Liver (tissue), 9 donors: ENCODE data around the gene SYT15. TPM values are rescaled to one million over a fixed set of nuclear protein-coding genes. Genes with fewer than 3 reads are reported as not detected.

ENCODE experiments used
- DNase-seq: peaks from one replicate; pipeline ENCODE4 v3.0.0-alpha.2; 2017; ENCODE audit warnings: low spot score
- H3K27ac ChIP-seq, 2 donors: one replicate each; pipeline ENCODE4 v1.7.0; 2013; ENCODE audit warnings: inconsistent platforms in 2 of 2, low read length in 2 of 2, control low read depth in 1 of 2, low read depth in 1 of 2, mild to moderate bottlenecking in 1 of 2
- H3K27me3 ChIP-seq, 4 donors: one replicate each; pipeline versions ENCODE4 v1.6.1 to v1.7.0; 2013; ENCODE audit warnings: low read length in 3 of 4, inconsistent platforms in 1 of 4, mild to moderate bottlenecking in 1 of 4, moderate library complexity in 1 of 4; ENCODE audit not compliant: control insufficient read depth in 4 of 4, insufficient read depth in 4 of 4
- H3K36me3 ChIP-seq, 4 donors: one replicate each; pipeline versions ENCODE4 v1.6.1 to v1.7.0; 2013; ENCODE audit warnings: low read length in 3 of 4, mild to moderate bottlenecking in 3 of 4, low read depth in 1 of 4, moderate library complexity in 1 of 4; ENCODE audit not compliant: control insufficient read depth in 4 of 4, insufficient read depth in 3 of 4
- H3K4me1 ChIP-seq, 4 donors: one replicate each; pipeline versions ENCODE4 v1.6.1 to v1.7.0; 2013; ENCODE audit warnings: low read length in 3 of 4, mild to moderate bottlenecking in 3 of 4, moderate library complexity in 1 of 4; ENCODE audit not compliant: control insufficient read depth in 4 of 4, insufficient read depth in 4 of 4
- H3K4me3 ChIP-seq, 3 donors: one replicate each; pipeline versions ENCODE4 v1.6.1 to v1.7.0; 2013; ENCODE audit warnings: low read length in 3 of 3, control low read depth in 1 of 3, low read depth in 1 of 3, mild to moderate bottlenecking in 1 of 3
- H3K9ac ChIP-seq, 2 donors: one replicate each; pipeline ENCODE4 v1.7.0; 2013; ENCODE audit warnings: low read length in 2 of 2, mild to moderate bottlenecking in 2 of 2, moderate library complexity in 2 of 2, control low read depth in 1 of 2, low read depth in 1 of 2
- H3K9me3 ChIP-seq, 4 donors: one replicate each; pipeline versions ENCODE4 v1.6.1 to v1.7.0; 2013; ENCODE audit warnings: low read length in 3 of 4; ENCODE audit not compliant: control insufficient read depth in 4 of 4
- ATF3 ChIP-seq: IDR thresholded peaks from 2 replicates; pipeline ENCODE4 v1.6.1; 2016; ENCODE audit warnings: antibody characterized with exemption
- CTCF ChIP-seq: fragments of 150-350 bp; IDR thresholded peaks from 2 replicates; pipeline ENCODE4 v1.5.1; 2017; ENCODE audit warnings: improper control_type of control experiment, low read depth, low read length; ENCODE audit not compliant: missing input control
- EGR1 ChIP-seq, 2 donors: IDR thresholded peaks; 2 replicates each; pipeline ENCODE4 v1.6.1; 2016 to 2018; ENCODE audit warnings: antibody characterized with exemption in 2 of 2, low read depth in 2 of 2
- FOXA1 ChIP-seq: IDR thresholded peaks from 2 replicates; pipeline ENCODE4 v1.6.1; 2016; ENCODE audit warnings: antibody characterized with exemption
- FOXA2 ChIP-seq: IDR thresholded peaks from 2 replicates; pipeline ENCODE4 v1.6.1; 2016; ENCODE audit warnings: antibody characterized with exemption
- HNF4A ChIP-seq, 2 donors: conservative IDR thresholded peaks; 2 replicates each; pipeline ENCODE4 v1.6.1; 2016; ENCODE audit warnings: antibody characterized with exemption in 2 of 2, mild to moderate bottlenecking in 2 of 2
- HNF4G ChIP-seq: IDR thresholded peaks from 2 replicates; pipeline ENCODE4 v1.6.1; 2016; ENCODE audit warnings: antibody characterized with exemption
- JUND ChIP-seq, 2 donors: IDR thresholded peaks; 2 replicates each; pipeline ENCODE4 v1.6.1; 2016; ENCODE audit warnings: antibody characterized with exemption in 2 of 2
- MAX ChIP-seq: IDR thresholded peaks from 2 replicates; pipeline ENCODE4 v1.6.1; 2016; ENCODE audit warnings: antibody characterized with exemption
- NR2F2 ChIP-seq: IDR thresholded peaks from 2 replicates; pipeline ENCODE4 v1.6.1; 2016; ENCODE audit warnings: antibody characterized with exemption
- RAD21 ChIP-seq, 2 donors: IDR thresholded peaks; 2 replicates each; pipeline ENCODE4 v1.6.1; 2016; ENCODE audit warnings: antibody characterized with exemption in 2 of 2, mild to moderate bottlenecking in 2 of 2
- REST ChIP-seq: IDR thresholded peaks from 2 replicates; pipeline ENCODE4 v1.6.1; 2016; ENCODE audit warnings: antibody characterized with exemption, mild to moderate bottlenecking
- RXRA ChIP-seq, 2 donors: IDR thresholded peaks; 2 replicates each; pipeline ENCODE4 v1.6.1; 2017 to 2018; ENCODE audit warnings: antibody characterized with exemption in 2 of 2, mild to moderate bottlenecking in 1 of 2
- SP1 ChIP-seq: IDR thresholded peaks from 2 replicates; pipeline ENCODE4 v1.6.1; 2018; ENCODE audit warnings: antibody characterized with exemption, mild to moderate bottlenecking
- TAF1 ChIP-seq: conservative IDR thresholded peaks from 2 replicates; pipeline ENCODE4 v1.6.1; 2016; ENCODE audit warnings: antibody characterized with exemption, mild to moderate bottlenecking
- YY1 ChIP-seq: IDR thresholded peaks from 2 replicates; pipeline ENCODE4 v1.6.1; 2016; ENCODE audit warnings: antibody characterized with exemption, mild to moderate bottlenecking
- ZBTB33 ChIP-seq: IDR thresholded peaks from 2 replicates; pipeline ENCODE4 v1.6.1; 2016; ENCODE audit warnings: antibody characterized with exemption
- WGBS: extraction: QIAGEN DNeasy Blood & Tissue Kit; methylation state at CpG from one replicate; pipeline ENCODE4 v1.1.7; 2013; 5-methylcytosine and 5-hydroxymethylcytosine counted together
- polyA plus RNA-seq, 2 donors: library from polyadenylated mRNA; stranded (reverse) in 1 of 2; unstranded in 1 of 2; fragments of 200-250 nt in 1 of 2; fragments of >200 nt in 1 of 2; fragmentation: Nextera tagmentation in 1 of 2; extraction: Ambion mirVana in 1 of 2; gene quantifications; one replicate each; pipeline versions ENCODE4 v1.2.1 to v1.2.3, GENCODE V29; 2013 to 2015
- total RNA-seq, 2 donors: library from RNA; depleted of rRNA; stranded (reverse); fragments of >200 nt; gene quantifications; one replicate each; pipeline ENCODE4 v1.2.3, GENCODE V29; 2014
- donor health status: healthy.
- donor health status: healthy.
- donor health status: healthy.
- donor health status: healthy.
- donor health status: healthy.

The SYT15 gene
- total and polyA plus RNA-seq, 4 donors, result 0.35 to 1.8 (median 0.78) TPM

- peaks cover 0 to 3% (median 0%) of the 10 kb centered on the region in 4 donors for H3K27me3 ChIP-seq
- WGBS, result 86% methylated on average over 5 of the region's 5 CpGs
- no peaks in the 10 kb centered on the region for H3K36me3 ChIP-seq
- DNase-seq, result no peak
- no peaks in the 10 kb centered on the region for H3K9me3 ChIP-seq
- H3K27ac ChIP-seq, result no peak overlapping the region
- H3K4me3 ChIP-seq, result no peak overlapping the region
- no peak overlapping the region for H3K9ac ChIP-seq
- peaks cover 0 to 2% (median 0%) of the 10 kb centered on the region in 4 donors for H3K4me1 ChIP-seq
- no peak for TF ChIP-seq MAX
- TF ChIP-seq SP1, result no peak
- no peak for TF ChIP-seq HNF4G
- no peak for TF ChIP-seq EGR1 (IDR thresholded peaks at IDR 0.05; ENCODE audit: low read depth in 2 of 2)
- TF ChIP-seq REST, result no peak
- no peak for TF ChIP-seq RAD21 (IDR thresholded peaks at IDR 0.05)
- TF ChIP-seq RXRA (IDR thresholded peaks at IDR 0.05), result no peak
- TF ChIP-seq FOXA2, result no peak
- TF ChIP-seq HNF4A (conservative IDR thresholded peaks at IDR 0.05), result no peak
- no peak for TF ChIP-seq ZBTB33
- no peak for TF ChIP-seq ATF3
- no peak for TF ChIP-seq YY1
- no peak for TF ChIP-seq NR2F2
- TF ChIP-seq JUND (IDR thresholded peaks at IDR 0.05), result no peak
- TF ChIP-seq FOXA1, result no peak
- TF ChIP-seq TAF1, result no peak
These were observed 42.1 kb upstream of the SYT15 start for GRCh38 chr10:46536781-46537180.

GRCh38 chr10:46537309-46537708, 41.6 kb upstream of the SYT15 start:
- Histone ChIP-seq H3K27me3 (peaks cover 0 to 3% (median 0%) of the 10 kb centered on the region in 4 donors), H3K4me3 (no peak overlapping the region), H3K9me3 (no peaks in the 10 kb centered on the region), H3K36me3 (no peaks in the 10 kb centered on the region), H3K9ac (no peak overlapping the region), H3K27ac (no peak overlapping the region), H3K4me1 (peaks cover 0 to 2% (median 0%) of the 10 kb centered on the region in 4 donors)
- TF ChIP-seq RXRA (IDR thresholded peaks at IDR 0.05), result no peak
- no peak for TF ChIP-seq JUND (IDR thresholded peaks at IDR 0.05)
- TF ChIP-seq REST, result no peak
- no peak for TF ChIP-seq CTCF
- no peak for TF ChIP-seq RAD21 (IDR thresholded peaks at IDR 0.05)
- TF ChIP-seq EGR1 (IDR thresholded peaks at IDR 0.05; ENCODE audit: low read depth in 2 of 2), result no peak
- no peak for TF ChIP-seq HNF4G
- WGBS, result 68% methylated on average over 5 of the region's 5 CpGs
- no peak for DNase-seq
